PC-9 (cell line): ENCODE results near the gene MRPL58. TPM values are rescaled to one million over a fixed set of nuclear protein-coding genes. Genes with fewer than 3 reads are reported as not detected.
"Not testable (repeated sequence)": the region's sequence is repeated elsewhere in the genome, so short reads cannot be mapped to it uniquely, and the experiment has no call there.

Experiments used
- BruUV-seq: library from RNA; stranded (reverse); fragments of 400-500 nt; replicated peaks from 2 replicates; lab custom pipeline; 2021; lab: Mats Ljungman, UMichigan
- CTCF ChIA-PET: fragments of 300-600 bp; sonication (Branson Sonifier 250); formaldehyde crosslinking; loops from one replicate; lab custom pipeline; 2022; ENCODE audit warnings: antibody characterized with exemption; lab: Charles Lee
- POLR2A ChIA-PET: fragments of 300-600 bp; sonication (Branson Sonifier 250); formaldehyde crosslinking; loops from one replicate; lab custom pipeline; 2022; ENCODE audit warnings: antibody characterized with exemption; ENCODE audit not compliant: unreplicated experiment; lab: Charles Lee
- DNase-seq, 2 experiments: peaks; one replicate each; pipeline versions ENCODE4 v3.0.0 to v3.0.0-alpha.2; 2015 to 2022; ENCODE audit warnings: mixed read lengths in 1 of 2
- H2AFZ ChIP-seq: fragments of 200-600 bp; sonication (generic); 2 replicates; pipeline ENCODE4 v1.8.1; 2017; ENCODE audit warnings: antibody characterized with exemption
- H3F3A ChIP-seq: fragments of 200-600 bp; sonication (generic); 2 replicates; pipeline ENCODE4 v1.8.1; 2017; ENCODE audit warnings: antibody characterized with exemption, mild to moderate bottlenecking, low read depth; ENCODE audit not compliant: insufficient read depth
- H3K27ac ChIP-seq: fragments of 200-600 bp; sonication (generic); 2 replicates; pipeline ENCODE4 v1.6.1; 2016; ENCODE audit warnings: mixed run types
- H3K27me3 ChIP-seq: fragments of 200-600 bp; sonication (generic); 2 replicates; pipeline ENCODE4 v1.6.1; 2016; ENCODE audit warnings: low read depth, mixed run types; ENCODE audit not compliant: insufficient read depth
- H3K36me3 ChIP-seq: fragments of 200-600 bp; sonication (generic); 2 replicates; pipeline ENCODE4 v1.6.1; 2016; ENCODE audit warnings: low read depth, mixed run types
- H3K4me1 ChIP-seq: fragments of 200-600 bp; sonication (generic); replicated peaks from 2 replicates; pipeline ENCODE4 v1.6.1; 2016; ENCODE audit warnings: mixed run types; ENCODE audit not compliant: insufficient read depth
- H3K4me2 ChIP-seq: fragments of 200-600 bp; sonication (generic); 2 replicates; pipeline ENCODE4 v1.6.1; 2017; ENCODE audit warnings: mixed run types
- H3K4me3 ChIP-seq: fragments of 200-600 bp; sonication (generic); 2 replicates; pipeline ENCODE4 v1.6.1; 2016; ENCODE audit warnings: mixed run types
- H3K79me2 ChIP-seq: fragments of 200-600 bp; sonication (generic); 2 replicates; pipeline ENCODE4 v1.6.1; 2017; ENCODE audit warnings: low read depth, mixed run types
- H3K9me2 ChIP-seq: fragments of 200-600 bp; sonication (generic); 2 replicates; pipeline ENCODE4 v1.8.1; 2017; ENCODE audit warnings: mild to moderate bottlenecking; ENCODE audit not compliant: insufficient read depth
- H3K9me3 ChIP-seq: fragments of 200-600 bp; sonication (generic); 2 replicates; pipeline ENCODE4 v1.8.1; 2016; ENCODE audit warnings: low read depth; ENCODE audit not compliant: insufficient read depth
- H4K20me1 ChIP-seq: fragments of 200-600 bp; sonication (generic); 2 replicates; pipeline ENCODE4 v1.8.1; 2017; ENCODE audit not compliant: insufficient read depth
- EZH2 ChIP-seq: fragments of 200-600 bp; sonication (generic); IDR thresholded peaks from 2 replicates; pipeline ENCODE4 v1.8.0; 2017; ENCODE audit warnings: antibody characterized with exemption, low read depth
- intact Hi-C: fragments of 100-400 bp; cut with micrococcal nuclease; formaldehyde crosslinking; loops from one replicate; pipeline ENCODE4 v1.10.0; 2022; ENCODE audit not compliant: unreplicated experiment
- total RNA-seq: library from RNA; stranded (reverse); gene quantifications from 2 replicates; pipeline ENCODE4 v1.2.3, GENCODE V29; 2021
- TF ChIP-seq, protein P1 (sequence below): fragments of 200-600 bp; sonication (generic); conservative IDR thresholded peaks from 2 replicates; pipeline ENCODE4 v1.6.1; 2017; ENCODE audit warnings: mixed run types, antibody characterized with exemption, mild to moderate bottlenecking, moderate library complexity

The MRPL58 gene
- total RNA-seq, 1 experiment from 2014 or later = 48.4 TPM

DNA sequence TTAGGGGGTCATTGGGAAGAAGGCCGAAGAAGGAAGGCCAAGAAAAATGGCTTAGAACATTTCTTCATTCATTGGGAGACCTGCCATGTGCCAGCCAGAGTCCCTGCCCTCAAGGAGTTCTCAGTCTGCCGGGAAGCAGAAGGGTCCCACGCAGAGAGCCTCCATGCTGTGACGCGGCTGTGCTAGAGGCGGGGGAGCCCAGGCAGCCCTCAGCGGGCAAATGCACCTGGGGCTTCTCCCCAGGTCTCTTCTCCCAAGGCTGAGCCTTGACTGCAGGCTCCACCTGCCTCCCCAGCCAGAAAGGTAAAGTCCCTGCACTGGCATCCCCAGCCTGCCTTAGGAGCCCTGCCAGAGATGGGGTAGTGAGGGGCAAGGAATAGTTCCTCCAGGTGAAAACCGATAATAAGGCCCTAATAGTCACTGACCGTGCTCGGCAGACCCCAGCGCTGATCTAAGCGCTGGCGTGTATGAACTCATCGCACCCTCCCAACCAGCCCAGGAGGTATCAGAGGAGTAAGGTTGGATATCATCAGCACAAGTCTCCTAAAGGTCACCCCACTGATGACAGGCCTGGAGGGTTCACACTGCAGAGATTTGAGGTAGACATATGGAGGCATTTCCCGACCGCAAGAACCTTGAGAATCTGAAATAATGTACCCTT is 31.0 kb upstream of the MRPL58 start:
- Histone ChIP-seq H3K4me2 (peak overlapping the region; percentile 72), H3K4me3 (peak overlapping the region; percentile 64), H3K4me1 (peaks cover 11% of the 10 kb centered on the region), H3F3A (peaks cover 14% of the 10 kb centered on the region; the same call in 1 of the 2 replicates), H3K27me3 (no peaks in the 10 kb centered on the region), H2AFZ (peak overlapping the region; percentile 79), H3K36me3 (no peaks in the 10 kb centered on the region), H3K27ac (no peak overlapping the region), H3K79me2 (no peaks in the 10 kb centered on the region), H3K9me2 (no peaks in the 10 kb centered on the region), H3K9me3 (no peaks in the 10 kb centered on the region), H4K20me1 (no peaks in the 10 kb centered on the region)
- ChIA-PET CTCF (no interaction called here), POLR2A (no interaction called here)
- intact Hi-C loops = no loop called here
- TF ChIP-seq, protein P1, sequence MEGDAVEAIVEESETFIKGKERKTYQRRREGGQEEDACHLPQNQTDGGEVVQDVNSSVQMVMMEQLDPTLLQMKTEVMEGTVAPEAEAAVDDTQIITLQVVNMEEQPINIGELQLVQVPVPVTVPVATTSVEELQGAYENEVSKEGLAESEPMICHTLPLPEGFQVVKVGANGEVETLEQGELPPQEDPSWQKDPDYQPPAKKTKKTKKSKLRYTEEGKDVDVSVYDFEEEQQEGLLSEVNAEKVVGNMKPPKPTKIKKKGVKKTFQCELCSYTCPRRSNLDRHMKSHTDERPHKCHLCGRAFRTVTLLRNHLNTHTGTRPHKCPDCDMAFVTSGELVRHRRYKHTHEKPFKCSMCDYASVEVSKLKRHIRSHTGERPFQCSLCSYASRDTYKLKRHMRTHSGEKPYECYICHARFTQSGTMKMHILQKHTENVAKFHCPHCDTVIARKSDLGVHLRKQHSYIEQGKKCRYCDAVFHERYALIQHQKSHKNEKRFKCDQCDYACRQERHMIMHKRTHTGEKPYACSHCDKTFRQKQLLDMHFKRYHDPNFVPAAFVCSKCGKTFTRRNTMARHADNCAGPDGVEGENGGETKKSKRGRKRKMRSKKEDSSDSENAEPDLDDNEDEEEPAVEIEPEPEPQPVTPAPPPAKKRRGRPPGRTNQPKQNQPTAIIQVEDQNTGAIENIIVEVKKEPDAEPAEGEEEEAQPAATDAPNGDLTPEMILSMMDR = no peak
- no peak for TF ChIP-seq EZH2
- TSS peak; percentile 91 for BruUV-seq
- DNase-seq = no peak

DNA sequence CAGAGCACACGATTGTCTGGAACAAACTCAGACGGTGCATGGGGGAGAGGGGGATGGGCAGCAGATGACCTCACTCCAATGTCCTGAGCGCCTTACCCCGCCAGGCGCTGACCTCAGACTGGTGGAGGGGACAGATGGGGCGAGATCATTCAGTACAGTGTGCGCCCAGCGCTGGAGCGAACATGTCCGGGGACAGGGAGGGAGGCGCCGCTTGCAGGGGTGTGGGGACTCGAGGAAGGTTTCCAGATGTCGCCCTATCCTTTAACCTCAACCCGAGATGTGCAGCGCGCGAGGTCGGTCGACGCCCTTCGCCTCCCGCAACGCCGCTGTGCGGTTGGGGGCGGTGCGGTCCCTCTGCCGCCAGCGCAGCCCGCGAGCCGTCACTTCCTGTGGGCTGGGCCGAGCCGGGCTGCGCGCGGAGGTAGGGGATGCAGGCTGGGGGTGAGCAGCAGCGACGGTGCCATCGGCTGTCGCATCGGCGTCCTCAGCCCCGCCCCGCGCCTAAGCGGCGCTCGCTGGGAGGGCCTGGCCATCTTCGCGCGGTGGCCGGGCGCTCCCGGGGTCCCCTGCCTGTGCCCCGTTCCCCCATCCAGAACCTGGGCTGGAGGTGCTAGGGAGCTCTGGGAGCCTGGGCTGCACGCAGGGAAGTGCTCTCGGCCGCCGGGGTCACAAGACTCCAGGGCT is 30.3 kb upstream of the MRPL58 start:
- H3K4me3 ChIP-seq = peak overlapping the region; percentile 64
- peak; percentile 51 to 67 for DNase-seq
- ChIA-PET POLR2A (interaction anchor here (0.6 kb wide), 1 partner anchor 16 kb away, joined by 4 read pairs; no protein-coding TSS in a partner anchor), CTCF (interaction anchor here (0.6 kb wide), 1 partner anchor 78 kb away, joined by 6 read pairs; no protein-coding TSS in a partner anchor)
- no peaks in the 10 kb centered on the region for H4K20me1 ChIP-seq
- H3K4me2 ChIP-seq = peak overlapping the region; percentile 72
- BruUV-seq = TSS peak; percentile 67
- intact Hi-C loops = loop anchor here (2.0 kb wide), 1 partner anchor 53 kb away; no protein-coding TSS in a partner anchor
- TF ChIP-seq, protein P1 = no peak
- TF ChIP-seq EZH2 = no peak
- no peaks in the 10 kb centered on the region for H3K27me3 ChIP-seq
- no peaks in the 10 kb centered on the region for H3K9me3 ChIP-seq
- H3K27ac ChIP-seq = no peak overlapping the region
- H3F3A ChIP-seq = peaks cover 21% of the 10 kb centered on the region; the same call in 1 of the 2 replicates
- peaks cover 18% of the 10 kb centered on the region for H3K4me1 ChIP-seq
- H3K79me2 ChIP-seq = no peaks in the 10 kb centered on the region
- no peaks in the 10 kb centered on the region for H3K36me3 ChIP-seq
- no peaks in the 10 kb centered on the region for H3K9me2 ChIP-seq
- H2AFZ ChIP-seq = peak overlapping the region; percentile 79

DNA sequence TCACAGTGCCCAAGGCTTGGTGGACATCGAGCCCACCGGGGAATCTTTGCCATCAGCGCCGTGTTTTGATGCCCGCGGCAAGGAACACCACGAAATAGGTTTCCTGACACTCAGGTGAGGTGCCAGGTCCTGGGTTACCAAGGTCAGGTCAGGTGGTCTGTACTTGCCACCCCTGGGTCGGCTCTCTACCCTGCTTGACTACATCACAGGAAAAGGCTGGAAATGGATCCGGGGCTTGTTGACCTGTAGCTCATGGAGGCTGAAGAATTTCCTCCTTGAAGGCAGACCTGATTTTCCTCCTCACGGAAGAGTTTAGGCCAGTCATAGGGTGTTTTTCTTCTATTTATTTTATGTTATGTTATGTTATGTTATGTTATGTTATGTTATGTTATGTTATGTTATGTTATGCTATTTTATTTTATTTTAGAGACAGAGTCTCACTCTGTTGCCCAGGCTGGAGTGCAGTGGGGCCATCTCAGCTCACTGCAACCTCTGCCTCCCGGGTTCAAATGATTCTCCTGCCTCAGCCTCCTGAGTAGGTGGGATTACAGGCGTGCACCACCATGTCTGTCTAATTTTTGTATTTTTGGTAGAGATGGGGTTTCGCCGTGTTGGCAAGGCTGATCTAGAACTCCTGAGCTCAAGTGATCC is 29.7 kb upstream of the MRPL58 start:
- H3K36me3 ChIP-seq, H3K9me2 ChIP-seq, H3K9me3 ChIP-seq, BruUV-seq, H3K27me3 ChIP-seq, H4K20me1 ChIP-seq, H3K79me2 ChIP-seq, DNase-seq, H3K27ac ChIP-seq: not testable (repeated sequence)
- H3K4me2 ChIP-seq = peak overlapping the region; percentile 72
- H3K4me1 ChIP-seq = peaks cover 19% of the 10 kb centered on the region
- ChIA-PET POLR2A (interaction anchor here (0.6 kb wide), 2 partner anchors 17 to 114 kb away, joined by 3 to 4 read pairs; no protein-coding TSS in a partner anchor), CTCF (interaction anchor here (0.6 kb wide), 1 partner anchor 77 kb away, joined by 6 read pairs; no protein-coding TSS in a partner anchor)
- intact Hi-C loops = loop anchor here (2.0 kb wide), 1 partner anchor 52 kb away; no protein-coding TSS in a partner anchor
- H3F3A ChIP-seq = peaks cover 22% of the 10 kb centered on the region; the same call in 1 of the 2 replicates
- H2AFZ ChIP-seq = peak overlapping the region; percentile 79
- H3K4me3 ChIP-seq = peak overlapping the region; percentile 64; the same call in 1 of the 2 replicates
